Adrenal gland (tissue), 5 donors: ENCODE data around the gene RIF1.

ENCODE experiments used
- CTCF ChIP-seq, 6 experiments: fragments of 450-650 bp in 4 of 6; fragments of 200-600 bp in 2 of 6; sonication (generic) in 1 of 6; IDR thresholded peaks; 1 replicate in 5 of 6; 2 replicates in 1 of 6; pipeline versions ENCODE4 v1.5.1 to v1.8.0; 2016 to 2021; ENCODE audit warnings: antibody characterized with exemption in 6 of 6, mild to moderate bottlenecking in 2 of 6, moderate library complexity in 1 of 6
- POLR2A ChIP-seq, 2 donors: fragments of 450-650 bp; IDR thresholded peaks; one replicate each; pipeline ENCODE4 v1.6.1; 2017; ENCODE audit warnings: antibody characterized with exemption in 2 of 2, mild to moderate bottlenecking in 2 of 2, moderate library complexity in 1 of 2
- donor health status: DM: no; HTN: no; CAD: no.

GRCh38 chr2:151379169-151379568 lies 30.5 kb upstream of the RIF1 start:
- no peak for TF ChIP-seq CTCF (IDR thresholded peaks at IDR 0.05)
- no peak for TF ChIP-seq POLR2A (IDR thresholded peaks at IDR 0.05)
